Measurements from ENCODE around the gene RIN3.

DNA sequence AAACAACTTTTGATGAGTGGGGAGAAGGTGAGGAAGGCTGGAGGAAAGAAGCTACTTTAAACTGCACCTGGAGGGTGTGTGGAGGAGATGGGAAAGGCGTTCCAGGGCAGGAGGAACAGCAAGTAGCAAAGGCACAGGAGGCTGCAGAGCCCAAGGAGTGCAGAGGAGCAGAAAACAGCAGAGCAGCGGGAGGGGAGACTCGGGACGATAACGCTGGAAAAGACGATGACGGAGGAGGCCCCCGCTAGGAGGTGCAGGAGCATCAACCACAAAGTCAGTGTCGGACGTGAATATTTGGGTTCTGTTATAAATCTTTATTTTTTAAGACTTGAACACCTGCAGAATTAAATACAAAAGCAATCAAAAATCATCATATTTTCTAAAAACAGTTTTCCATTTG, 189.9 kb downstream of the RIN3 start:
- TF ChIP-seq, protein P1, sequence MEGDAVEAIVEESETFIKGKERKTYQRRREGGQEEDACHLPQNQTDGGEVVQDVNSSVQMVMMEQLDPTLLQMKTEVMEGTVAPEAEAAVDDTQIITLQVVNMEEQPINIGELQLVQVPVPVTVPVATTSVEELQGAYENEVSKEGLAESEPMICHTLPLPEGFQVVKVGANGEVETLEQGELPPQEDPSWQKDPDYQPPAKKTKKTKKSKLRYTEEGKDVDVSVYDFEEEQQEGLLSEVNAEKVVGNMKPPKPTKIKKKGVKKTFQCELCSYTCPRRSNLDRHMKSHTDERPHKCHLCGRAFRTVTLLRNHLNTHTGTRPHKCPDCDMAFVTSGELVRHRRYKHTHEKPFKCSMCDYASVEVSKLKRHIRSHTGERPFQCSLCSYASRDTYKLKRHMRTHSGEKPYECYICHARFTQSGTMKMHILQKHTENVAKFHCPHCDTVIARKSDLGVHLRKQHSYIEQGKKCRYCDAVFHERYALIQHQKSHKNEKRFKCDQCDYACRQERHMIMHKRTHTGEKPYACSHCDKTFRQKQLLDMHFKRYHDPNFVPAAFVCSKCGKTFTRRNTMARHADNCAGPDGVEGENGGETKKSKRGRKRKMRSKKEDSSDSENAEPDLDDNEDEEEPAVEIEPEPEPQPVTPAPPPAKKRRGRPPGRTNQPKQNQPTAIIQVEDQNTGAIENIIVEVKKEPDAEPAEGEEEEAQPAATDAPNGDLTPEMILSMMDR (IDR thresholded peaks at IDR 0.05; ENCODE audit: extremely low read depth in 1 of 2, insufficient read depth in 1 of 2, low read depth in 1 of 2, low read length in 2 of 2), result no peak
- TF ChIP-seq MYC (IDR thresholded peaks at IDR 0.05; ENCODE audit: low read depth, low read length) (no peak), EZH2 (IDR thresholded peaks at IDR 0.05; ENCODE audit: borderline replicate concordance, low read depth, low read length, severe bottlenecking) (no peak)
